H1 (cell line): ENCODE data around the gene ABCG1. TPM values are rescaled to one million over a fixed set of nuclear protein-coding genes. Genes with fewer than 3 reads are reported as not detected.

Experiments used
- CTCF ChIA-PET: fragments of 300-600 bp; sonication (Branson Sonifier 250); formaldehyde crosslinking; loops from one replicate; lab custom pipeline; 2021; ENCODE audit not compliant: partially characterized antibody; lab: Charles Lee
- POLR2A ChIA-PET: fragments of 300-600 bp; sonication (Branson Sonifier 250); formaldehyde crosslinking; loops from one replicate; lab custom pipeline; 2021; ENCODE audit warnings: inconsistent platforms; ENCODE audit not compliant: partially characterized antibody; lab: Charles Lee
- DNase-seq, 2 experiments: peaks; one replicate each; pipeline versions ENCODE4 v3.0.0 to v3.0.0-alpha.2; 2010 to 2022; ENCODE audit warnings: low spot score in 2 of 2, low read depth in 1 of 2, mixed read lengths in 1 of 2
- FAIRE-seq: peaks from 2 replicates; lab custom pipeline; 2011; peaks lifted over from hg19 to GRCh38; lab: Jason Lieb, UNC
- H2AFZ ChIP-seq: 2 replicates; pipeline ENCODE4 v1.8.1; 2012; ENCODE audit warnings: low read length, inconsistent platforms
- H2AK5ac ChIP-seq: 2 replicates; pipeline ENCODE4 v1.6.1; 2013; ENCODE audit warnings: low read depth, low read length
- H2BK120ac ChIP-seq: replicated peaks from 2 replicates; pipeline ENCODE3; 2013; ENCODE audit warnings: low read depth, low read length, inconsistent platforms
- H2BK12ac ChIP-seq: 2 replicates; pipeline ENCODE4 v1.6.1; 2013; ENCODE audit warnings: low read depth, low read length
- H2BK15ac ChIP-seq: 2 replicates; pipeline ENCODE4 v1.6.1; 2013; ENCODE audit warnings: low read length
- H2BK20ac ChIP-seq: 2 replicates; pipeline ENCODE4 v1.6.1; 2013; ENCODE audit warnings: low read length
- H2BK5ac ChIP-seq: 2 replicates; pipeline ENCODE4 v1.6.1; 2013; ENCODE audit warnings: low read depth, low read length
- H3K14ac ChIP-seq: 2 replicates; pipeline ENCODE4 v1.6.1; 2013; ENCODE audit warnings: inconsistent platforms; ENCODE audit not compliant: insufficient read length
- H3K18ac ChIP-seq: 2 replicates; pipeline ENCODE4 v1.6.1; 2013; ENCODE audit warnings: low read length; ENCODE audit errors: extremely low read depth
- H3K23ac ChIP-seq: 2 replicates; pipeline ENCODE4 v1.6.1; 2013; ENCODE audit warnings: inconsistent platforms; ENCODE audit not compliant: insufficient read length
- H3K23me2 ChIP-seq: 2 replicates; pipeline ENCODE4 v1.6.1; 2013; ENCODE audit warnings: low read depth, low read length
- H3K27ac ChIP-seq: 2 replicates; pipeline ENCODE4 v1.6.1; 2011; ENCODE audit warnings: low read depth, low read length, inconsistent platforms
- H3K27me3 ChIP-seq, 4 experiments: replicated peaks in 1 of 4; 1 replicate in 1 of 4; 2 replicates in 3 of 4; pipeline versions ENCODE4 v1.6.1 to v1.8.1; 2011 to 2013; ENCODE audit warnings: low read length in 3 of 4, mild to moderate bottlenecking in 3 of 4, inconsistent platforms in 2 of 4, mixed read lengths in 2 of 4, moderate library complexity in 1 of 4; ENCODE audit not compliant: control insufficient read depth in 3 of 4, insufficient read depth in 3 of 4; ENCODE audit errors: extremely low read depth in 1 of 4
- H3K36me3 ChIP-seq, 4 experiments: 2 replicates each; pipeline versions ENCODE4 v1.6.1 to v1.8.1; 2011 to 2013; ENCODE audit warnings: mild to moderate bottlenecking in 4 of 4, low read length in 3 of 4, moderate library complexity in 2 of 4, control low read depth in 1 of 4, inconsistent platforms in 1 of 4; ENCODE audit not compliant: insufficient read depth in 4 of 4, control insufficient read depth in 2 of 4
- H3K4ac ChIP-seq: replicated peaks from 2 replicates; pipeline ENCODE3; 2013; ENCODE audit warnings: low read length, low read depth, mixed read lengths, inconsistent platforms; ENCODE audit not compliant: insufficient read length
- H3K4me1 ChIP-seq, 4 experiments: replicated peaks in 1 of 4; 1 replicate in 1 of 4; 2 replicates in 3 of 4; pipeline versions ENCODE4 v1.6.1 to v1.8.1; 2011 to 2013; ENCODE audit warnings: low read length in 3 of 4, inconsistent platforms in 2 of 4, mixed read lengths in 1 of 4; ENCODE audit not compliant: insufficient read depth in 4 of 4, control insufficient read depth in 3 of 4
- H3K4me2 ChIP-seq, 2 experiments: 2 replicates each; pipeline versions ENCODE4 v1.6.1 to v1.8.1; 2011 to 2013; ENCODE audit warnings: low read depth in 2 of 2, low read length in 2 of 2, control low read depth in 1 of 2, inconsistent platforms in 1 of 2, mild to moderate bottlenecking in 1 of 2; ENCODE audit not compliant: insufficient read depth in 1 of 2
- H3K4me3 ChIP-seq, 4 experiments: fragments of 200-600, 300-600 bp in 1 of 4; sonication (generic), shearing (Covaris generic), sonication (Bioruptor Twin) in 1 of 4; 2 replicates each; pipeline versions ENCODE4 v1.5.1 to v1.8.1; 2011 to 2016; ENCODE audit warnings: low read length in 4 of 4, low read depth in 3 of 4, control low read depth in 2 of 4, inconsistent platforms in 2 of 4, mild to moderate bottlenecking in 2 of 4, mixed read lengths in 1 of 4, moderate library complexity in 1 of 4; ENCODE audit not compliant: insufficient read depth in 2 of 4; ENCODE audit errors: extremely low read depth in 1 of 4
- H3K56ac ChIP-seq: replicated peaks from 2 replicates; pipeline ENCODE3; 2013; ENCODE audit warnings: low read depth, mild to moderate bottlenecking, mixed read lengths, low read length, inconsistent platforms; ENCODE audit not compliant: insufficient read length
- H3K79me1 ChIP-seq: 2 replicates; pipeline ENCODE4 v1.6.1; 2013; ENCODE audit warnings: low read depth, low read length, control low read depth
- H3K79me2 ChIP-seq, 2 experiments: 2 replicates each; pipeline versions ENCODE4 v1.6.1 to v1.8.1; 2012 to 2013; ENCODE audit warnings: low read length in 2 of 2, mild to moderate bottlenecking in 2 of 2, inconsistent platforms in 1 of 2; ENCODE audit not compliant: insufficient read depth in 2 of 2, control insufficient read depth in 1 of 2
- H3K9ac ChIP-seq, 4 experiments: replicated peaks in 1 of 4; 1 replicate in 1 of 4; 2 replicates in 3 of 4; pipeline versions ENCODE4 v1.6.1 to v1.8.1; 2011 to 2013; ENCODE audit warnings: low read depth in 3 of 4, low read length in 3 of 4, control low read depth in 2 of 4, mild to moderate bottlenecking in 2 of 4, moderate library complexity in 2 of 4, inconsistent platforms in 1 of 4; ENCODE audit errors: extremely low read depth in 1 of 4
- H3K9me3 ChIP-seq, 2 experiments: 2 replicates each; pipeline versions ENCODE4 v1.6.1 to v1.8.1; 2012 to 2013; ENCODE audit warnings: mild to moderate bottlenecking in 2 of 2, moderate library complexity in 2 of 2, control low read depth in 1 of 2, inconsistent platforms in 1 of 2, low read depth in 1 of 2, low read length in 1 of 2, mixed read lengths in 1 of 2; ENCODE audit not compliant: insufficient read depth in 2 of 2
- H4K20me1 ChIP-seq, 2 experiments: replicated peaks in 1 of 2; 2 replicates each; pipeline versions ENCODE3 to v1.8.1; 2011 to 2013; ENCODE audit warnings: inconsistent platforms in 2 of 2, low read length in 2 of 2, mild to moderate bottlenecking in 1 of 2; ENCODE audit not compliant: insufficient read depth in 2 of 2, control insufficient read depth in 1 of 2
- H4K5ac ChIP-seq: 2 replicates; pipeline ENCODE4 v1.6.1; 2013; ENCODE audit warnings: low read length, low read depth, mixed read lengths, inconsistent platforms; ENCODE audit not compliant: insufficient read length
- H4K8ac ChIP-seq: 2 replicates; pipeline ENCODE4 v1.8.0; 2013; ENCODE audit warnings: mild to moderate bottlenecking, moderate library complexity, low read length, inconsistent platforms; ENCODE audit not compliant: insufficient read depth; ENCODE audit errors: extremely low read depth
- H4K91ac ChIP-seq: replicated peaks from 2 replicates; pipeline ENCODE3; 2013; ENCODE audit warnings: low read length, mixed read lengths, inconsistent platforms; ENCODE audit not compliant: insufficient read length
- CBX8 ChIP-seq: fragments of 300-800, 300-1000 bp; sonication (generic); IDR thresholded peaks from 2 replicates; pipeline ENCODE4 v1.7.1; 2016; ENCODE audit warnings: low read depth, low read length, borderline replicate concordance
- CHD2 ChIP-seq: IDR thresholded peaks from 2 replicates; pipeline ENCODE4 v1.6.1; 2012; ENCODE audit warnings: low read length, improper control_type of control experiment
- JUN ChIP-seq: IDR thresholded peaks from 2 replicates; pipeline ENCODE4 v1.6.1; 2011; ENCODE audit warnings: low read depth, mild to moderate bottlenecking, improper control_type of control experiment, low read length
- MAFK ChIP-seq: IDR thresholded peaks from 2 replicates; pipeline ENCODE4 v1.6.1; 2012; ENCODE audit warnings: low read depth, mild to moderate bottlenecking, improper control_type of control experiment, low read length
- NRF1 ChIP-seq: IDR thresholded peaks from 2 replicates; pipeline ENCODE4 v1.6.1; 2011; ENCODE audit warnings: mild to moderate bottlenecking, low read depth, low read length, improper control_type of control experiment
- SUZ12 ChIP-seq: fragments of 200-600 bp; sonication (generic); IDR thresholded peaks from 2 replicates; pipeline ENCODE4 v1.6.1; 2012; ENCODE audit warnings: mild to moderate bottlenecking, inconsistent platforms, low read length, moderate library complexity, mixed read lengths
- TEAD4 ChIP-seq: IDR thresholded peaks from 2 replicates; pipeline ENCODE4 v1.6.1; 2012; ENCODE audit warnings: low read depth, low read length, inconsistent platforms, mixed read lengths
- WGBS, 2 experiments: shearing (Covaris generic) in 1 of 2; methylation state at CpG; one replicate each; pipeline versions ENCODE4 v1.1.6 to v1.1.7; 2013 to 2015; ENCODE audit warnings: low lambda C conversion rate in 2 of 2, mixed read lengths in 2 of 2, inconsistent platforms in 1 of 2, low coverage in 1 of 2, missing lambda C conversion rate in 1 of 2; ENCODE audit not compliant: insufficient replicate concordance in 2 of 2, insufficient coverage in 1 of 2, insufficient read length in 1 of 2; ENCODE audit errors: extremely low coverage in 1 of 2, missing lambda C conversion rate in 1 of 2; 5-methylcytosine and 5-hydroxymethylcytosine counted together
- polyA plus RNA-seq, 7 experiments: library from polyadenylated mRNA; depleted of rRNA in 3 of 7; stranded (reverse) in 5 of 7; unstranded in 2 of 7; fragments of >200 nt in 5 of 7; fragments of 200-250 nt in 2 of 7; gene quantifications; 1 replicate in 5 of 7; 2 replicates in 1 of 7; 4 replicates in 1 of 7; pipeline versions ENCODE4 v1.2.1 to v1.2.3, GENCODE V29; 2011 to 2013; ENCODE audit warnings: missing spikeins in 2 of 7, mixed read lengths in 2 of 7
- total RNA-seq: library from RNA; stranded (reverse); fragmentation: NEBNext Ultra II Directional; extraction: Animal tissue kit (Norgen Biotek cat#: 25700); gene quantifications from 2 replicates; pipeline ENCODE4 v1.2.1, GENCODE V29; 2021

Gene ABCG1
- total and polyA plus RNA-seq, 2 of the 8 experiments (the other 6 are each of a cell fraction or from before 2014, with no cell fraction given), result 2.1 to 4.0 TPM

- no peak overlapping the region for H2BK120ac ChIP-seq
- H2BK5ac ChIP-seq, result no peak overlapping the region
- ChIA-PET POLR2A (no interaction called here), CTCF (interaction anchor here (0.6 to 1.6 kb wide), 2 partner anchors 9 to 68 kb away, joined by 3 to 5 read pairs; no protein-coding TSS in a partner anchor)
- H4K20me1 ChIP-seq, result no peaks in the 10 kb centered on the region
- H3K4me3 ChIP-seq, result no peak overlapping the region
- H3K36me3 ChIP-seq, result no peaks in the 10 kb centered on the region
- H4K8ac ChIP-seq, result no peak overlapping the region
- H3K4me2 ChIP-seq, result no peak overlapping the region
- DNase-seq (no peak), FAIRE-seq (no peak)
- no peak overlapping the region for H3K27ac ChIP-seq
- H2BK12ac ChIP-seq, result no peak overlapping the region
- no peak overlapping the region for H3K4ac ChIP-seq
- H3K18ac ChIP-seq, result no peak overlapping the region
- no peak overlapping the region for H4K91ac ChIP-seq
- H3K14ac ChIP-seq, result no peak overlapping the region
- no peak overlapping the region for H2AFZ ChIP-seq
- TF ChIP-seq JUN, result no peak
- no peak for TF ChIP-seq CBX8
- TF ChIP-seq NRF1, result no peak
- no peak for TF ChIP-seq SUZ12
- TF ChIP-seq CHD2, result no peak
- no peak for TF ChIP-seq TEAD4
- no peak for TF ChIP-seq MAFK
- H3K27me3 ChIP-seq, result peaks cover 0 to 3% (median 1%) of the 10 kb centered on the region in 4 experiments; a peak in 1 of 7 replicates
- no peaks in the 10 kb centered on the region for H3K9me3 ChIP-seq
- H3K56ac ChIP-seq, result no peak overlapping the region
- H3K23ac ChIP-seq, result no peak overlapping the region
- no peak overlapping the region for H2BK15ac ChIP-seq
- no peak overlapping the region for H4K5ac ChIP-seq
- no peak overlapping the region for H3K9ac ChIP-seq
- H3K23me2 ChIP-seq, result no peaks in the 10 kb centered on the region
- H3K79me2 ChIP-seq, result no peaks in the 10 kb centered on the region
- H3K79me1 ChIP-seq, result no peaks in the 10 kb centered on the region
- H2BK20ac ChIP-seq, result no peak overlapping the region
- no peak overlapping the region for H2AK5ac ChIP-seq
- 85% methylated on average over 8 of the region's 8 CpGs; no CpG with 5 or more reads in 1 of the 2 experiments for WGBS, 2 experiments
- no peaks in the 10 kb centered on the region for H3K4me1 ChIP-seq
Measured at GRCh38 chr21:42190486-42190863, 28.5 kb upstream of the ABCG1 start.
